Right forelimb (tissue), 1 donor: ENCODE data around the gene FOXN4.

Experiments used
- DNase-seq: peaks from one replicate; pipeline ENCODE4 v3.0.0-alpha.2; 2018

Gene FOXN4

GRCh38 chr12:109305547-109305946, 3.5 kb downstream of the FOXN4 start:
- DNase-seq: no peak

GRCh38 chr12:109304485-109304884, 4.6 kb downstream of the FOXN4 start:
- DNase-seq: no peak

- DNase-seq: no peak
Observed at GRCh38 chr12:109302770-109303169, 6.3 kb downstream of the FOXN4 start.

GRCh38 chr12:109302358-109302757, 6.7 kb downstream of the FOXN4 start:
- no peak for DNase-seq

- DNase-seq: no peak
Observed at GRCh38 chr12:109301643-109302168, 7.4 kb downstream of the FOXN4 start.

- DNase-seq: no peak
Observed at GRCh38 chr12:109299849-109300248, 9.2 kb downstream of the FOXN4 start.

- DNase-seq: no peak
Observed at GRCh38 chr12:109296431-109296830, 12.7 kb downstream of the FOXN4 start.

- no peak for DNase-seq
Observed at GRCh38 chr12:109295764-109296425, 13.2 kb downstream of the FOXN4 start.

- DNase-seq: no peak
Observed at GRCh38 chr12:109294286-109294796, 14.7 kb downstream of the FOXN4 start.

GRCh38 chr12:109293106-109293505, 16.0 kb downstream of the FOXN4 start:
- no peak for DNase-seq

- DNase-seq: no peak
Observed at GRCh38 chr12:109292342-109292711, 16.8 kb downstream of the FOXN4 start.

- DNase-seq: peak; percentile 76
Observed at GRCh38 chr12:109291521-109292341, 17.4 kb downstream of the FOXN4 start.

GRCh38 chr12:109291117-109291516, 18.0 kb downstream of the FOXN4 start:
- DNase-seq: no peak

- no peak for DNase-seq
Observed at GRCh38 chr12:109290061-109290460, 19.0 kb downstream of the FOXN4 start.

- DNase-seq: no peak
Observed at GRCh38 chr12:109289551-109289950, 19.5 kb downstream of the FOXN4 start.

- DNase-seq: no peak
Observed at GRCh38 chr12:109289004-109289403, 20.1 kb downstream of the FOXN4 start.

- DNase-seq: no peak
Observed at GRCh38 chr12:109288571-109288970, 20.5 kb downstream of the FOXN4 start.

GRCh38 chr12:109287811-109288469, 21.1 kb downstream of the FOXN4 start:
- DNase-seq: no peak

GRCh38 chr12:109287181-109287580, 21.9 kb downstream of the FOXN4 start:
- DNase-seq: no peak

GRCh38 chr12:109286652-109287051, 22.4 kb downstream of the FOXN4 start:
- no peak for DNase-seq

- no peak for DNase-seq
Observed at GRCh38 chr12:109286252-109286651, 22.8 kb downstream of the FOXN4 start.

GRCh38 chr12:109284392-109284791, 24.7 kb downstream of the FOXN4 start:
- no peak for DNase-seq

GRCh38 chr12:109281452-109281851, 27.6 kb downstream of the FOXN4 start:
- no peak for DNase-seq
